GM12874 (cell line): ENCODE measurements around the gene GLCCI1.

ENCODE experiments used
- CTCF ChIP-seq: IDR thresholded peaks from 2 replicates; pipeline ENCODE4 v1.5.1; 2011; ENCODE audit warnings: low read depth, mild to moderate bottlenecking, control low read depth, low read length, moderate library complexity; ENCODE audit not compliant: insufficient read depth

Gene GLCCI1

GRCh38 chr7:8014399-8014798 lies 45.8 kb downstream of the GLCCI1 start:
- TF ChIP-seq CTCF, result no peak

GRCh38 chr7:8015100-8015745 lies 46.6 kb downstream of the GLCCI1 start:
- no peak for TF ChIP-seq CTCF

- TF ChIP-seq CTCF, result no peak
Measured at GRCh38 chr7:8015746-8016120, 47.1 kb downstream of the GLCCI1 start.

GRCh38 chr7:8017423-8017822 lies 48.8 kb downstream of the GLCCI1 start:
- TF ChIP-seq CTCF, result no peak

GRCh38 chr7:8018961-8019360 lies 50.4 kb downstream of the GLCCI1 start:
- no peak for TF ChIP-seq CTCF

- TF ChIP-seq CTCF, result no peak
Measured at GRCh38 chr7:8022628-8023027, 54.0 kb downstream of the GLCCI1 start.

GRCh38 chr7:8035192-8035591 lies 66.6 kb downstream of the GLCCI1 start:
- no peak for TF ChIP-seq CTCF
